Astrocyte of the cerebellum (primary cell): ENCODE data around the gene ANTKMT.
A peak's percentile ranks its signal among the peaks of the same experiment; 100 is the strongest.

Experiments used
- DNase-seq: peaks from one replicate; pipeline ENCODE4 v3.0.0-alpha.2; 2011; ENCODE audit warnings: low read depth
- H3K4me3 ChIP-seq: 2 replicates; pipeline ENCODE4 v1.5.1; 2011; ENCODE audit warnings: mild to moderate bottlenecking, low read depth, low read length, moderate library complexity
- in situ Hi-C: cut with HindIII; loops from 2 replicates; pipeline ENCODE4 v1.10.0; 2017; ENCODE audit warnings: low sequenced_read_pairs
- TF ChIP-seq, protein P1 (sequence below): IDR thresholded peaks from 2 replicates; pipeline ENCODE4 v1.5.1; 2012; ENCODE audit warnings: low read length, low read depth, moderate library complexity, mild to moderate bottlenecking; ENCODE audit errors: missing control alignments

ANTKMT gene

DNA sequence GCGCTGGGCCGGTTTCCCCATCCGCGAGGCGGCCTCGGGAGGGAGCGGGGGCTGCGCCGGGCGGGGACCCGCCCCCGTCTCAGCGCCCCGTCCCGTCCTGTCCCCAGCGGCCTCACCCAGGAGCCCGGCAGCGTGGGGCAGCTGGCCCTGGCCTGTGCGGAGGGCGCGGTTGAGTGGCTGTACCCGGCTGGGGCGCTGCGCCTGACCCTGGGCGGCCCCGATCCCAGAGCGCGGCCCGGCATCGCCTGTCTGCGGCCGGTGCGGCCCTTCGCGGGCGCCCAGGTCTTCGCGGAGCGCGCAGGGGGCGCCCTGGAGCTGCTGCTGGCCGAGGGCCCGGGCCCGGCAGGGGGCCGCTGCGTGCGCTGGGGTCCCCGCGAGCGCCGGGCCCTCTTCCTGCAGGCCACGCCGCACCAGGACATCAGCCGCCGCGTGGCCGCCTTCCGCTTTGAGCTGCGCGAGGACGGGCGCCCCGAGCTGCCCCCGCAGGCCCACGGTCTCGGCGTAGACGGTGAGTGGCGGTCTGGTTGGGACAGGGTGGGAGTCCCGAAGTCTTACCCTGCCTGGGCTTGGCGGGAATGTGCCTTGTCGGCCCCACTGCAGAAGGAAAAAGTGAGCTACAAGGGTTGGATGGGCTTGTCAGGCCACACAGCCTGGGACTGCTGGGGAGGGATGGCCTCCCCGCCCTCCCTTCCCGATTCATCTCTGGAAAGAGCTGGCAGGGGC lies 5.3 kb upstream of the ANTKMT start:
- in situ Hi-C loops: loop anchor here (10.0 kb wide), 1 partner anchor 259 kb away; the partner anchor contains the start of gene LMF1
- DNase-seq: no peak
- TF ChIP-seq, protein P1, sequence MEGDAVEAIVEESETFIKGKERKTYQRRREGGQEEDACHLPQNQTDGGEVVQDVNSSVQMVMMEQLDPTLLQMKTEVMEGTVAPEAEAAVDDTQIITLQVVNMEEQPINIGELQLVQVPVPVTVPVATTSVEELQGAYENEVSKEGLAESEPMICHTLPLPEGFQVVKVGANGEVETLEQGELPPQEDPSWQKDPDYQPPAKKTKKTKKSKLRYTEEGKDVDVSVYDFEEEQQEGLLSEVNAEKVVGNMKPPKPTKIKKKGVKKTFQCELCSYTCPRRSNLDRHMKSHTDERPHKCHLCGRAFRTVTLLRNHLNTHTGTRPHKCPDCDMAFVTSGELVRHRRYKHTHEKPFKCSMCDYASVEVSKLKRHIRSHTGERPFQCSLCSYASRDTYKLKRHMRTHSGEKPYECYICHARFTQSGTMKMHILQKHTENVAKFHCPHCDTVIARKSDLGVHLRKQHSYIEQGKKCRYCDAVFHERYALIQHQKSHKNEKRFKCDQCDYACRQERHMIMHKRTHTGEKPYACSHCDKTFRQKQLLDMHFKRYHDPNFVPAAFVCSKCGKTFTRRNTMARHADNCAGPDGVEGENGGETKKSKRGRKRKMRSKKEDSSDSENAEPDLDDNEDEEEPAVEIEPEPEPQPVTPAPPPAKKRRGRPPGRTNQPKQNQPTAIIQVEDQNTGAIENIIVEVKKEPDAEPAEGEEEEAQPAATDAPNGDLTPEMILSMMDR: no peak
- peak overlapping the region; percentile 55 for H3K4me3 ChIP-seq

DNA sequence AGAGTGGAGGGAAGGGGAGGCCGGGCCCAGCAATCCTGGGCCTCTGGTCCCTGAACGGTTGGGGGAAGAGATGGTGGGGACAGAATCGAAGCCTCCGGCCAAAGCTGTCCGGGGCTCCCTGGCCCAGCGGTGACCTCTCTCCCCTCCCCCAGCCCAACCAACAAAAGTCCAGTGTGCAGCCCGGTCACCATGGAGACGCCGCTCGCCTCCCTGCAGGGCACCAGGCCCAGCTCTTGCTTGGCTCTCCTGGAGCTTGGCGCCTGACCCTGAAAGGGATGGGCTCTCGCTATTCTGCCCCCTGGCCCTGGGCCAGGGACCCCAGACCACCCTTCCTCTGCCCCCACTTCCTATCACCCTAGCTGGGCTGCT lies 4.8 kb upstream of the ANTKMT start:
- TF ChIP-seq, protein P1: no peak
- DNase-seq: no peak
- peak overlapping the region; percentile 55 for H3K4me3 ChIP-seq
- in situ Hi-C loops: loop anchor here (10.0 kb wide), 1 partner anchor 259 kb away; the partner anchor contains the start of gene LMF1

DNA sequence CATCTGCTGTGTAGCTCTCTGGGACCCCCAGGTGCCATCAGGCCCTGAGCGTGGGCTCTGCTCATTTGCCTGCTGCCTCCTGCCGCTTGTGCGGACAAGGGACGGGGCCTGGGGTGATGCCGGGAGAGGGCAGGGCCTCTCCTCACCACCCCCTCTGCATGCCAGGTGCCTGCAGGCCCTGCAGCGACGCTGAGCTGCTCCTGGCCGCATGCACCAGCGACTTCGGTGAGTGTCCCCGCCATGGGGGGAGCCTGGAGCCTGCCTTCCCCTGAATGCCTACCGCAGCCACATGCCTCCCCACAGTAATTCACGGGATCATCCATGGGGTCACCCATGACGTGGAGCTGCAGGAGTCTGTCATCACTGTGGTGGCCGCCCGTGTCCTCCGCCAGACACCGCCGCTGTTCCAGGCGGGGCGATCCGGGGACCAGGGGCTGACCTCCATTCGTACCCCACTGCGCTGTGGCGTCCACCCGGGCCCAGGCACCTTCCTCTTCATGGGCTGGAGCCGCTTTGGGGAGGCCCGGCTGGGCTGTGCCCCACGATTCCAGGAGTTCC lies 4.1 kb upstream of the ANTKMT start:
- no peak for DNase-seq
- peak overlapping the region; percentile 55 for H3K4me3 ChIP-seq
- TF ChIP-seq, protein P1: no peak
- in situ Hi-C loops: loop anchor here (10.0 kb wide), 1 partner anchor 258 kb away; the partner anchor contains the start of gene LMF1

DNA sequence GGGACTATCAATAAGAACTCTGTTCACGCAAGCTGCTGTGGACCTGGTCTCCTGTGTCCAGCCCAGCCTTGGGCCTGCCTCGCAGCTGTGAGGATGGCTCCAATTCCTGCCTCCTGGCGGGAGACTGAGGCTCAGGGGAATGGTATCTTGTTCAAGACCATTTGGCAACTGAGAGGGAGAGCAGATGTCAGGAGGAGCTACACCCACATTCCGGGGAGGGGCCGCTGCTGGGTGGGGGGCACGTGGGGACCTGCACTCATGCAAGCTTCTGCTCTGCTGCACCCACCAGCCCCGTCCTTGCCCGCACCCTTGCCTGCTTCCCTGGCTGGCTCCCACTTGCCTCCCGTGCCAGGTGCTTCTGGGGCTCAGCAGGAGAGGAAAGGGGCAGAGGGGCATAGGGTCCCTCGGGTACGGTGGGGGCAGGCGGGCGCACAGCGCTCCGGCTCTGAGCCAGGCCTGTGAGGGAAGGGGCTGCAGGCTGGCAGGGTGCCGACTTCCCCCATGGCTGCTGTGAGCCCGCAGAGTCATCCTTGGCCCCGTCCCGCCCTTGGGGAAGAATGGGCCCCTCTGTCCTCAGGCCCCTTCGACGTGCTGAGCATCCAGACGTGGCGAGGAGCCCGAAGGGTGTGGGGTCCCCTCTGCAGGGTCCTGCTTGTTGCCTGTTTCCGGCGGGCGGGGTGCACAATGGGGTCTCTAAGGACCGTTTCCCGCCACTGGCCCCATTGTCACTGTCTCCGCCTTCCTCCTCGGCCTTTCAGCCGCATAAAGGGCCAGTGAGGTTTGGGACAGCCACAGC lies 3.3 kb upstream of the ANTKMT start:
- TF ChIP-seq, protein P1: no peak
- no peak for DNase-seq
- in situ Hi-C loops: loop anchor here (10.0 kb wide), 1 partner anchor 257 kb away; the partner anchor contains the start of gene LMF1
- no peak overlapping the region for H3K4me3 ChIP-seq

DNA sequence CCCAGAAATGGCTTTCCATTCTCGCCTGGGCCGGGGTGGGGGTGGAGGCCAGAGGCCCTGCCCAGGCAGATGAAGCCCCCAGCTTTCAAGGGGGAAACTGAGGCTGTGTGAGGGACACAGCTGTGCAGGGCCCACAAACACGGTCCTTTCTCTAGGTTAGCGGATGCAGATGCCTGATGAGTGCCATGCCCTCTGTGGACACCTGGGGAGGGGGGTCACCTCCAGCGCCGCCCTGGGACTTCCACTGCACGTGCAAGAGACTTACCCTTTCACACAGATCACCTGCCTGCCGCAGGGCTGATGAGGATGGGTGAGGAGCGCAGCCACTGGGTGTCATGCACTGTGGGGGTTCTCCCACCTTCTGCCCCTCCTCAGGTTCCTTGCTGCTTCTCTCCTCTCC lies 2.6 kb upstream of the ANTKMT start:
- no peak overlapping the region for H3K4me3 ChIP-seq
- TF ChIP-seq, protein P1: no peak
- in situ Hi-C loops: loop anchor here (10.0 kb wide), 1 partner anchor 256 kb away; the partner anchor contains the start of gene LMF1
- DNase-seq: no peak

DNA sequence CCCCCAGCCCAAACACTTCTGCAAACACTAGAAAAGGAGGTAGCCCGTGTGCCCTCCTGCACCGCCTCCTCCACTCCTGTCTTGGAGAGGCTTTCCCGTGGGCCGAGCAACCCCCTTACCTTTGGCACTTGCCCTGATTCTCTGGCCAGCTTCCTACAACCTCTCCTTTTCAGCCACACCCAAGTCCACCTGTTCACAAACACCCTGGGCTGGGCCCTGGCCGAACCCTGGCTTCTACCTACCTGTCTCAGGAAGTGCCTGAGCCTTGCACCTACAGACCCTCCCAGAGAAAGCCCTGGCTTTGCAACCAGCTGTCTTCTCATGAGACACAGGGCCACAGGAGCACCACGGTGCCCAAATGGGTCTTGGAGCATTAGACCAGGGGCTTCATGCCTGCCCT lies 2.0 kb upstream of the ANTKMT start:
- in situ Hi-C loops: loop anchor here (10.0 kb wide), 1 partner anchor 256 kb away; the partner anchor contains the start of gene LMF1
- TF ChIP-seq, protein P1: no peak
- H3K4me3 ChIP-seq: no peak overlapping the region
- DNase-seq: no peak
